Measurements from ENCODE around the gene OR5D16. TPM values are rescaled to one million over a fixed set of nuclear protein-coding genes. Genes with fewer than 3 reads are reported as not detected.
A peak's percentile ranks its signal among the peaks of the same experiment; 100 is the strongest.
"Not testable (repeated sequence)": the region's sequence is repeated elsewhere in the genome, so short reads cannot be mapped to it uniquely, and the experiment has no call there.

Gene OR5D16
- total and polyA plus RNA-seq, 2 donors from 2014 or later, result not detected

- Histone ChIP-seq H3K4me3 (ENCODE audit: low read length in 3 of 3) (no peak overlapping the region), H3K4me1 (ENCODE audit: control insufficient read depth in 2 of 3, insufficient read depth in 2 of 3, low read depth in 1 of 3, low read length in 3 of 3) (no peaks in the 10 kb centered on the region), H3K27ac (ENCODE audit: low read depth in 2 of 2, low read length in 2 of 2) (no peak overlapping the region), H3K27me3 (ENCODE audit: control insufficient read depth, insufficient read depth, low read length) (no peaks in the 10 kb centered on the region), H3K9me3 (ENCODE audit: control insufficient read depth in 2 of 3, insufficient read depth in 1 of 3, low read length in 3 of 3) (no peaks in the 10 kb centered on the region), H3K36me3 (ENCODE audit: control insufficient read depth in 2 of 3, insufficient read depth in 3 of 3, low read length in 3 of 3) (no peaks in the 10 kb centered on the region), H3K9ac (ENCODE audit: low read length in 3 of 3) (no peak overlapping the region)
- intact Hi-C loops (cut with DNase I), result no loop called here
- FAIRE-seq, result no peak
- no peak for TF ChIP-seq CTCF (IDR thresholded peaks at IDR 0.05; ENCODE audit: borderline replicate concordance, extremely low read depth, insufficient read depth)
- DNase-seq, result no peak
These were observed 8.9 kb downstream of the OR5D16 start for GRCh38 chr11:55847453-55847852.

DNA sequence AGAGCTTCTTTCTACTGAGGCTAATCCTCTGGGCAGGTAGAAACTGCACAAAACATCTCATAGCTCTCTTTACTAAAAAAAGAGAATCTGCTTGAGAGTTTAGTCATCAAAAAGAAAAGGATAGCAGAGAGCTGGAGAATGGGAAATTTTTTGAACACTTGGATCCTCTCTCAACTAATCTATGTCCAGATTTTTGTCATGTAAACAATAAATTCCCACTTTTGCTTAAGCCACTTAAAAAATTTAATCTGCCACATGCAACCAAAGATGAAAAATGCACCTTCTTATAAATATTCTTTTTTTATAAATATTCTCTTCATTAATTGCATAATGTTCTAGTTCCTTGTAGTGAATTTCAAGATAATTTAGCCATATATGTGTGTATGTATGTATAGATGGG is 10.5 kb downstream of the OR5D16 start:
- DNase-seq, result no peak
- Histone ChIP-seq H3K36me3 (ENCODE audit: control insufficient read depth in 2 of 3, insufficient read depth in 3 of 3, low read length in 3 of 3) (no peaks in the 10 kb centered on the region), H3K4me1 (ENCODE audit: control insufficient read depth in 2 of 3, insufficient read depth in 2 of 3, low read depth in 1 of 3, low read length in 3 of 3) (no peaks in the 10 kb centered on the region), H3K9ac (ENCODE audit: low read length in 3 of 3) (no peak overlapping the region), H3K27ac (ENCODE audit: low read depth in 2 of 2, low read length in 2 of 2) (no peak overlapping the region), H3K9me3 (ENCODE audit: control insufficient read depth in 2 of 3, insufficient read depth in 1 of 3, low read length in 3 of 3) (no peaks in the 10 kb centered on the region), H3K4me3 (ENCODE audit: low read length in 3 of 3) (no peak overlapping the region), H3K27me3 (ENCODE audit: control insufficient read depth, insufficient read depth, low read length) (no peaks in the 10 kb centered on the region)
- TF ChIP-seq CTCF (IDR thresholded peaks at IDR 0.05; ENCODE audit: borderline replicate concordance, extremely low read depth, insufficient read depth), result no peak
- FAIRE-seq, result no peak
- intact Hi-C loops (cut with DNase I), result no loop called here

- TF ChIP-seq CTCF (IDR thresholded peaks at IDR 0.05; ENCODE audit: borderline replicate concordance, extremely low read depth, insufficient read depth), result no peak
- Histone ChIP-seq H3K4me1 (ENCODE audit: control insufficient read depth in 2 of 3, insufficient read depth in 2 of 3, low read depth in 1 of 3, low read length in 3 of 3) (no peaks in the 10 kb centered on the region), H3K36me3 (ENCODE audit: control insufficient read depth in 2 of 3, insufficient read depth in 3 of 3, low read length in 3 of 3) (no peaks in the 10 kb centered on the region), H3K9me3 (ENCODE audit: control insufficient read depth in 2 of 3, insufficient read depth in 1 of 3, low read length in 3 of 3) (no peaks in the 10 kb centered on the region), H3K27ac (ENCODE audit: low read depth in 2 of 2, low read length in 2 of 2) (no peak overlapping the region), H3K4me3 (ENCODE audit: low read length in 3 of 3) (no peak overlapping the region), H3K27me3 (ENCODE audit: control insufficient read depth, insufficient read depth, low read length) (no peaks in the 10 kb centered on the region), H3K9ac (ENCODE audit: low read length in 3 of 3) (no peak overlapping the region)
- intact Hi-C loops (cut with DNase I), result no loop called here
- FAIRE-seq, result no peak
- DNase-seq, result no peak
These were observed 13.6 kb downstream of the OR5D16 start for GRCh38 chr11:55852141-55852540.

- FAIRE-seq, result no peak
These were observed 16.2 kb downstream of the OR5D16 start for GRCh38 chr11:55854704-55855103.

GRCh38 chr11:55867354-55867753 is 28.8 kb downstream of the OR5D16 start:
- H3K4me3 ChIP-seq (ENCODE audit: low read length in 3 of 3); H3K4me1 ChIP-seq (ENCODE audit: control insufficient read depth in 2 of 3, insufficient read depth in 2 of 3, low read depth in 1 of 3, low read length in 3 of 3); H3K27ac ChIP-seq (ENCODE audit: low read depth in 2 of 2, low read length in 2 of 2); H3K9me3 ChIP-seq (ENCODE audit: control insufficient read depth in 2 of 3, insufficient read depth in 1 of 3, low read length in 3 of 3); DNase-seq; FAIRE-seq; intact Hi-C loops (cut with DNase I); H3K9ac ChIP-seq (ENCODE audit: low read length in 3 of 3); H3K36me3 ChIP-seq (ENCODE audit: control insufficient read depth in 2 of 3, insufficient read depth in 3 of 3, low read length in 3 of 3); H3K27me3 ChIP-seq (ENCODE audit: control insufficient read depth, insufficient read depth, low read length): not testable (repeated sequence)

More at GRCh38 chr11:55854704-55855103, 16.2 kb downstream of the OR5D16 start:
- no peak overlapping the region for H3K4me3 ChIP-seq (ENCODE audit: low read length in 3 of 3)
- H3K9me3 ChIP-seq (ENCODE audit: control insufficient read depth in 2 of 3, insufficient read depth in 1 of 3, low read length in 3 of 3), result no peaks in the 10 kb centered on the region
- TF ChIP-seq CTCF (IDR thresholded peaks at IDR 0.05; ENCODE audit: borderline replicate concordance, extremely low read depth, insufficient read depth), result no peak
- no peaks in the 10 kb centered on the region for H3K4me1 ChIP-seq (ENCODE audit: control insufficient read depth in 2 of 3, insufficient read depth in 2 of 3, low read depth in 1 of 3, low read length in 3 of 3)
- H3K36me3 ChIP-seq (ENCODE audit: control insufficient read depth in 2 of 3, insufficient read depth in 3 of 3, low read length in 3 of 3), result no peaks in the 10 kb centered on the region
- intact Hi-C loops (cut with DNase I), result no loop called here
- H3K27me3 ChIP-seq (ENCODE audit: control insufficient read depth, insufficient read depth, low read length), result no peaks in the 10 kb centered on the region
- DNase-seq, result no peak
- H3K9ac ChIP-seq (ENCODE audit: low read length in 3 of 3), result no peak overlapping the region
- H3K27ac ChIP-seq (ENCODE audit: low read depth in 2 of 2, low read length in 2 of 2), result no peak overlapping the region

DNA sequence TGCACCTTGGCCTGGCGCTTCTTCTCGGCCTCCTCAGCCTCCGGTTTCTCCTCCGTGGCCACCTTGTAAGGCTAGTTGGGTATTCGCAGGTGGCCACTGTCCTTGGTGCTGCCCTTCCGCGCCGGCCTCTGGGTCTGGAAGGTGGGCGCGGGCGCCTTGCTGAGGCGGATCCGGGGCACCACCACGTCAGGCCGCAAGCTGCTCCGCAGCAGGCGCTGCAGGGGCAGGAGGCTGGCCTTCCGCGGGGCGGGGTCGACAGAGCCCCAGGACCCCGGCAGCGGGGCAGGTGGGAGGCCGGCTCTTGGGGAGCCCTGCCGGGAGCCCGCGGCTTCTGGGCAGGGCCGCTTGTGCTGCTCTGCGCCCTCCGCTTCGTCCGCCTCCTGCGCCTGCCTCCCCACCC is 34.2 kb downstream of the OR5D16 start:
- H3K9ac ChIP-seq (ENCODE audit: low read length in 3 of 3); intact Hi-C loops (cut with DNase I); H3K36me3 ChIP-seq (ENCODE audit: control insufficient read depth in 2 of 3, insufficient read depth in 3 of 3, low read length in 3 of 3); H3K27me3 ChIP-seq (ENCODE audit: control insufficient read depth, insufficient read depth, low read length); FAIRE-seq; H3K4me3 ChIP-seq (ENCODE audit: low read length in 3 of 3); H3K27ac ChIP-seq (ENCODE audit: low read depth in 2 of 2, low read length in 2 of 2); H3K4me1 ChIP-seq (ENCODE audit: control insufficient read depth in 2 of 3, insufficient read depth in 2 of 3, low read depth in 1 of 3, low read length in 3 of 3); H3K9me3 ChIP-seq (ENCODE audit: control insufficient read depth in 2 of 3, insufficient read depth in 1 of 3, low read length in 3 of 3): not testable (repeated sequence)
- DNase-seq, result peak in 1 of 5 donors; percentile 72
